Natural killer cell (primary cell): Measurements from ENCODE around the gene POM121L2. TPM values are rescaled to one million over a fixed set of nuclear protein-coding genes. Genes with fewer than 3 reads are reported as not detected.
A peak's percentile ranks its signal among the peaks of the same experiment; 100 is the strongest.

ENCODE experiments used
- ATAC-seq, 3 donors: fragments of 150-1000 bp in 2 of 3; fragments of 200-7000 bp in 1 of 3; cut with Tn5 transposase; 1 replicate in 1 of 3; 2 replicates in 2 of 3; pipeline ENCODE4 v1.10.0; 2021; ENCODE audit warnings: mild to moderate bottlenecking in 2 of 3, moderate library complexity in 2 of 3
- DNase-seq, 2 donors: peaks; one replicate each; pipeline versions ENCODE4 v3.0.0 to v3.0.0-alpha.2; 2013 to 2021; ENCODE audit warnings: mixed read lengths in 1 of 2
- H3K27ac ChIP-seq: one replicate; pipeline ENCODE4 v1.5.1; 2013; ENCODE audit warnings: mild to moderate bottlenecking, low read length
- H3K27me3 ChIP-seq: one replicate; pipeline ENCODE4 v1.6.1; 2013; ENCODE audit warnings: low read length; ENCODE audit not compliant: control insufficient read depth, insufficient read depth
- H3K36me3 ChIP-seq: one replicate; pipeline ENCODE4 v1.6.1; 2013; ENCODE audit warnings: low read length; ENCODE audit not compliant: control insufficient read depth, insufficient read depth
- H3K4me1 ChIP-seq: one replicate; pipeline ENCODE4 v1.6.1; 2013; ENCODE audit warnings: low read length; ENCODE audit not compliant: control insufficient read depth, insufficient read depth
- H3K4me3 ChIP-seq: one replicate; pipeline ENCODE4 v1.5.1; 2013; ENCODE audit warnings: low read length
- H3K9me3 ChIP-seq: one replicate; pipeline ENCODE4 v1.6.1; 2013; ENCODE audit warnings: low read length; ENCODE audit not compliant: control insufficient read depth, insufficient read depth
- H3K27ac Mint-ChIP-seq, 2 donors: one replicate each; pipeline ENCODE4 v1.8.0; 2022; ENCODE audit warnings: mild to moderate bottlenecking in 2 of 2, mixed read lengths in 2 of 2, moderate library complexity in 1 of 2
- H3K27me3 Mint-ChIP-seq, 2 donors: one replicate each; pipeline ENCODE4 v1.8.0; 2022; ENCODE audit warnings: low read depth in 2 of 2, mixed read lengths in 2 of 2
- H3K36me3 Mint-ChIP-seq: one replicate; pipeline ENCODE4 v1.8.0; 2022; ENCODE audit warnings: mixed read lengths
- H3K4me1 Mint-ChIP-seq, 2 donors: one replicate each; pipeline ENCODE4 v1.8.0; 2022; ENCODE audit warnings: mixed read lengths in 2 of 2
- H3K4me3 Mint-ChIP-seq: one replicate; pipeline ENCODE4 v1.8.0; 2022; ENCODE audit warnings: mild to moderate bottlenecking, moderate library complexity, mixed read lengths
- H3K9me3 Mint-ChIP-seq, 2 donors: one replicate each; pipeline ENCODE4 v1.8.0; 2022; ENCODE audit warnings: mixed read lengths in 2 of 2
- WGBS: methylation state at CpG from one replicate; pipeline ENCODE4 v1.1.7; 2013; ENCODE audit warnings: missing lambda C conversion rate; ENCODE audit not compliant: insufficient coverage; 5-methylcytosine and 5-hydroxymethylcytosine counted together
- intact Hi-C: fragments of 100-400 bp; cut with micrococcal nuclease; formaldehyde crosslinking; loops from one replicate; pipeline ENCODE4 v1.14.2; 2022
- total RNA-seq, 4 donors: library from RNA; stranded (reverse); fragments of 120-200 nt in 1 of 4; gene quantifications; one replicate each; pipeline versions ENCODE4 v1.2.3 to v1.2.4, GENCODE V29; 2013 to 2022
- TF ChIP-seq, protein P1 (sequence below): fragments of 200-600 bp; IDR thresholded peaks from one replicate; pipeline ENCODE4 v1.8.0; 2022; ENCODE audit warnings: antibody characterized with exemption

The POM121L2 gene
- total RNA-seq, 3 donors from 2014 or later (not counting 1 experiment from before 2014, with no cell fraction given), result not detected

DNA sequence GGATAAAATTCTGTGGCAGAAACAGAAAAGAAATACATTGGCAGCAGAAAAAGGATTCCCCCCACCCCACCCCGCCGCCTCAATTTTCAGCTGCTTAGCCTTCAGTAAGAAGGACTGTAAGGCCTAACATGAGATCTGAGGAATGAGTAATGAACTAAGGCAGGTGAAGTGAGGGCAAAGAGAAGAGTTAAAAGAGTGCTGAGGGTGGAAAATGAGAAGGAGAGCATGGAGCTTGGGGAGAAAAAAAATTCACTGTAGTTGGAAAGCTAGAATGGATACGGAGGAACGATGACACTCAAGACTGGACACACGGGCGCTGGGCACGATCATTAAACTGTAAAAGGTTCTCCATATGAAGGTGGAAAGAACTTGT lies 14.6 kb downstream of the POM121L2 start:
- peaks cover 3 to 10% of the 10 kb centered on the region in 2 donors for H3K9me3 Mint-ChIP-seq
- no peak overlapping the region for H3K27ac ChIP-seq
- H3K4me3 Mint-ChIP-seq, result no peak overlapping the region
- ATAC-seq, result no peak
- no peak overlapping the region for H3K4me3 ChIP-seq
- 21% methylated on average over 6 of the region's 7 CpGs for WGBS
- peaks cover 51 to 91% of the 10 kb centered on the region in 2 donors for H3K27me3 Mint-ChIP-seq
- H3K36me3 Mint-ChIP-seq, result peaks cover 41% of the 10 kb centered on the region
- H3K4me1 ChIP-seq, result no peaks in the 10 kb centered on the region
- intact Hi-C loops, result loop anchor here (10.0 kb wide), 1 partner anchor 377 kb away; no protein-coding TSS in a partner anchor
- H3K36me3 ChIP-seq, result no peaks in the 10 kb centered on the region
- peaks cover 74% of the 10 kb centered on the region for H3K27me3 ChIP-seq
- H3K9me3 ChIP-seq, result peaks cover 34% of the 10 kb centered on the region
- TF ChIP-seq, protein P1, sequence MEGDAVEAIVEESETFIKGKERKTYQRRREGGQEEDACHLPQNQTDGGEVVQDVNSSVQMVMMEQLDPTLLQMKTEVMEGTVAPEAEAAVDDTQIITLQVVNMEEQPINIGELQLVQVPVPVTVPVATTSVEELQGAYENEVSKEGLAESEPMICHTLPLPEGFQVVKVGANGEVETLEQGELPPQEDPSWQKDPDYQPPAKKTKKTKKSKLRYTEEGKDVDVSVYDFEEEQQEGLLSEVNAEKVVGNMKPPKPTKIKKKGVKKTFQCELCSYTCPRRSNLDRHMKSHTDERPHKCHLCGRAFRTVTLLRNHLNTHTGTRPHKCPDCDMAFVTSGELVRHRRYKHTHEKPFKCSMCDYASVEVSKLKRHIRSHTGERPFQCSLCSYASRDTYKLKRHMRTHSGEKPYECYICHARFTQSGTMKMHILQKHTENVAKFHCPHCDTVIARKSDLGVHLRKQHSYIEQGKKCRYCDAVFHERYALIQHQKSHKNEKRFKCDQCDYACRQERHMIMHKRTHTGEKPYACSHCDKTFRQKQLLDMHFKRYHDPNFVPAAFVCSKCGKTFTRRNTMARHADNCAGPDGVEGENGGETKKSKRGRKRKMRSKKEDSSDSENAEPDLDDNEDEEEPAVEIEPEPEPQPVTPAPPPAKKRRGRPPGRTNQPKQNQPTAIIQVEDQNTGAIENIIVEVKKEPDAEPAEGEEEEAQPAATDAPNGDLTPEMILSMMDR, result no peak
- no peak overlapping the region for H3K27ac Mint-ChIP-seq
- no peaks in the 10 kb centered on the region for H3K4me1 Mint-ChIP-seq
- DNase-seq, result no peak

DNA sequence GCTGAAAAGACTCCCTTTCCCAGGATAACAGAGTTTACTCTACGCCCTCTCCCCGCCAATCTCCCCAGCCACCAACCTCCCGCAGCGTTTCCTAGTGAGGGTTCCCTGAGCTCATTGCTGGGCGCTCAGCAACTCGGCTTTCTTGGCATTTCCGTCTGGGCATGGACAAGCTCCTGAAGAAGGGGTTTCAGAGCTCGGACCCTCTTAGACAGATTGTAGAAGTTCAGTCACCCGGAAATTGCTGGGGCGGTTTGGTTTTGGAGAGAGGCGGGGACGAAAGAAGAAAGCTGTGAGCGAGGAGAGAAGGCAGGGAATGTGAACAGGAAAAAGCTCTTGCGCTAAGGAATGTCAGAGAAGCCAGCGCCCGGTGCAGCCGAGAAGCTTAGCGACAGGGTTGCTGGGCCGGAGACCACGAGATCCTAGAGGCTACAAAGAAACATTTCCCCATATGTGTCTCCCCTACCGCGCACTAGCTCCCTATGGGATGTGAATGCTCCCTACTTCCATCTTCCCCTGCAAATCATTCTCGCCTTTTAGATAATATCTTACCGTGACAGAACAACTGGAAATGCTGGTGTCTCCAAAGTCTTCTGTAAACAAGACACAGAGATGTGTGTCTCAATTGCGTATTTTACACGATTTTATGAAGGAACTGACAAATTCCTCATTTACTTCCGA lies 15.8 kb downstream of the POM121L2 start:
- Histone ChIP-seq H3K27ac (no peak overlapping the region), H3K9me3 (peaks cover 42% of the 10 kb centered on the region), H3K27me3 (peaks cover 73% of the 10 kb centered on the region), H3K4me3 (no peak overlapping the region), H3K36me3 (no peaks in the 10 kb centered on the region), H3K4me1 (no peaks in the 10 kb centered on the region)
- H3K4me1 Mint-ChIP-seq, result no peaks in the 10 kb centered on the region
- H3K4me3 Mint-ChIP-seq, result no peak overlapping the region
- WGBS, result 13% methylated on average over 24 of the region's 27 CpGs
- peaks cover 7 to 10% of the 10 kb centered on the region in 2 donors for H3K9me3 Mint-ChIP-seq
- TF ChIP-seq, protein P1, result no peak
- peaks cover 51 to 93% of the 10 kb centered on the region in 2 donors for H3K27me3 Mint-ChIP-seq
- intact Hi-C loops, result loop anchor here (10.0 kb wide), 1 partner anchor 379 kb away; no protein-coding TSS in a partner anchor
- ATAC-seq (no peak), DNase-seq (peak in 1 of 2 donors; percentile 24)
- H3K36me3 Mint-ChIP-seq, result peaks cover 46% of the 10 kb centered on the region
- no peak overlapping the region for H3K27ac Mint-ChIP-seq

DNA sequence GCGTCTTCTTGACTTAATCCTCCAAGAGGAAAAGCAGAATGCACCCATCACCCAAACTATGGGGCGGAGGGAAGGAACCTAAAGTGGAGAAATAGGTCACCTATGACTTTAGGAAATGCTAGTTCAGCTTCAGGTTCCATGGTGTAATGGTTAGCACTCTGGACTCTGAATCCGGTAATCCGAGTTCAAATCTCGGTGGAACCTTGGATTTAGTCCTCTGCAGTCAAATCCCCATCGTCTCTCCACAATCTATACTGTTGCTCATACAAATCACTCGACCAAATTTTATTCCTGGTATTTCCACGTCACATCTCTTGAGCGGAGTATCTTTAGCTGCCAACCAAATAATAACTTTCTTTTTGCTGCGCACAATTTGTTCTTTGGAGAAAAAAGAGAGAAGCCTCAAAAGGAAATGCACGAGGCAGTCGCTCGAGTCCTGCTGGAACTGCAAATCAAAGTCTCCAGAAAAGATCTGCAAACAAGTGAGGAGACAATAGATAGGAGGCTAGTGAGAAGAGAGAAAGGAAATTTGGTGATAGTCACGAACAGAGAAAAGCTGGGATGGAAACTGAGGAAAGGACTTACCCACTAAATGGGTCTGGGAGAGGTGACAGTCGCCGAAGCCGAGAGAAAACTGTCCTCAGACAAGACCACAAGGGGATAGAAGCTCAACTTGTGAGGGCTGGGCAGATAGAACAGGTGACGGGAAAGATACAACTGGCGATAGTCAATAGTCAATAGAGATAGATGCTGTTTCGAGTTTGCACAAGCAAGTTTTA lies 16.6 kb downstream of the POM121L2 start:
- TF ChIP-seq, protein P1, result no peak
- no peaks in the 10 kb centered on the region for H3K4me1 ChIP-seq
- intact Hi-C loops, result loop anchor here (10.0 kb wide), 1 partner anchor 379 kb away; no protein-coding TSS in a partner anchor
- Mint-ChIP-seq H3K4me1 (no peaks in the 10 kb centered on the region), H3K27me3 (peaks cover 54 to 93% of the 10 kb centered on the region in 2 donors), H3K9me3 (peaks cover 8 to 9% of the 10 kb centered on the region in 2 donors), H3K27ac (no peak overlapping the region), H3K4me3 (no peak overlapping the region), H3K36me3 (peaks cover 47% of the 10 kb centered on the region)
- peaks cover 80% of the 10 kb centered on the region for H3K27me3 ChIP-seq
- peaks cover 45% of the 10 kb centered on the region for H3K9me3 ChIP-seq
- no peak overlapping the region for H3K27ac ChIP-seq
- DNase-seq (peak in 1 of 2 donors; percentile 16), ATAC-seq (no peak)
- H3K36me3 ChIP-seq, result no peaks in the 10 kb centered on the region
- H3K4me3 ChIP-seq, result no peak overlapping the region
- WGBS, result 8% methylated on average over 18 of the region's 20 CpGs
